Testis (tissue), 3 donors: ENCODE measurements around the gene CCDC201. TPM values are rescaled to one million over a fixed set of nuclear protein-coding genes. Genes with fewer than 3 reads are reported as not detected.

Experiments used
- DNase-seq: peaks from one replicate; pipeline ENCODE4 v3.0.0-alpha.2; 2019
- H3K27ac ChIP-seq, 2 donors: fragments of 200-600 bp; sonication (generic); one replicate each; pipeline ENCODE4 v1.5.1; 2019
- H3K27me3 ChIP-seq: fragments of 200-600 bp; sonication (generic); one replicate; pipeline ENCODE4 v1.5.1; 2019
- H3K36me3 ChIP-seq: fragments of 200-600 bp; sonication (generic); one replicate; pipeline ENCODE4 v1.5.1; 2017; ENCODE audit warnings: low read depth; ENCODE audit errors: missing control alignments
- H3K4me1 ChIP-seq: fragments of 200-600 bp; sonication (generic); one replicate; pipeline ENCODE4 v1.5.1; 2019
- H3K4me3 ChIP-seq, 2 donors: fragments of 200-600 bp; sonication (generic); one replicate each; pipeline ENCODE4 v1.5.1; 2017 to 2019
- H3K9me3 ChIP-seq: fragments of 200-600 bp; sonication (generic); one replicate; pipeline ENCODE4 v1.5.1; 2017
- POLR2A ChIP-seq: fragments of 450-650 bp; IDR thresholded peaks from one replicate; pipeline ENCODE4 v1.6.1; 2017; ENCODE audit warnings: antibody characterized with exemption, mild to moderate bottlenecking, moderate library complexity
- WGBS, 2 donors: methylation state at CpG; one replicate each; pipeline ENCODE4 v1.1.5; 2018; 5-methylcytosine and 5-hydroxymethylcytosine counted together
- intact Hi-C: fragments of 100-400 bp; cut with DNase I; formaldehyde crosslinking; loops from one replicate; pipeline ENCODE4 v1.15.1; 2023; ENCODE audit warnings: low total_unique reads
- polyA plus RNA-seq: library from polyadenylated mRNA; stranded (reverse); fragments of 350-450 nt; fragmentation: Illumina TruSeq; extraction: RNeasy Lipid Tissue Mini Kit (QIAGEN cat#74804); gene quantifications from one replicate; pipeline ENCODE4 v1.2.3, GENCODE V29; 2014; ENCODE audit warnings: low read depth, low replicate concordance; ENCODE audit not compliant: insufficient read depth
- total RNA-seq, 2 donors: library from RNA; depleted of rRNA; stranded (reverse); fragments of >200 nt; gene quantifications; one replicate each; pipeline ENCODE4 v1.2.3, GENCODE V29; 2016
- TF ChIP-seq, protein P1 (sequence below), 3 experiments: fragments of 450-650 bp in 2 of 3; fragments of 200-600 bp in 1 of 3; sonication (generic) in 1 of 3; IDR thresholded peaks; one replicate each; pipeline ENCODE4 v1.5.1; 2016 to 2019; ENCODE audit warnings: antibody characterized with exemption in 3 of 3, mild to moderate bottlenecking in 2 of 3, moderate library complexity in 1 of 3

CCDC201 gene
- total and polyA plus RNA-seq, 3 donors from 2014 or later = 0.12 TPM; not detected in 2

- Histone ChIP-seq H3K4me1 (peaks cover 5% of the 10 kb centered on the region), H3K27ac (no peak overlapping the region), H3K27me3 (no peaks in the 10 kb centered on the region), H3K36me3 (no peaks in the 10 kb centered on the region), H3K9me3 (no peaks in the 10 kb centered on the region), H3K4me3 (no peak overlapping the region)
- intact Hi-C loops = loop anchor here (10.0 kb wide), 1 partner anchor 1258 kb away; no protein-coding TSS in a partner anchor
- TF ChIP-seq POLR2A = no peak
- TF ChIP-seq, protein P1, sequence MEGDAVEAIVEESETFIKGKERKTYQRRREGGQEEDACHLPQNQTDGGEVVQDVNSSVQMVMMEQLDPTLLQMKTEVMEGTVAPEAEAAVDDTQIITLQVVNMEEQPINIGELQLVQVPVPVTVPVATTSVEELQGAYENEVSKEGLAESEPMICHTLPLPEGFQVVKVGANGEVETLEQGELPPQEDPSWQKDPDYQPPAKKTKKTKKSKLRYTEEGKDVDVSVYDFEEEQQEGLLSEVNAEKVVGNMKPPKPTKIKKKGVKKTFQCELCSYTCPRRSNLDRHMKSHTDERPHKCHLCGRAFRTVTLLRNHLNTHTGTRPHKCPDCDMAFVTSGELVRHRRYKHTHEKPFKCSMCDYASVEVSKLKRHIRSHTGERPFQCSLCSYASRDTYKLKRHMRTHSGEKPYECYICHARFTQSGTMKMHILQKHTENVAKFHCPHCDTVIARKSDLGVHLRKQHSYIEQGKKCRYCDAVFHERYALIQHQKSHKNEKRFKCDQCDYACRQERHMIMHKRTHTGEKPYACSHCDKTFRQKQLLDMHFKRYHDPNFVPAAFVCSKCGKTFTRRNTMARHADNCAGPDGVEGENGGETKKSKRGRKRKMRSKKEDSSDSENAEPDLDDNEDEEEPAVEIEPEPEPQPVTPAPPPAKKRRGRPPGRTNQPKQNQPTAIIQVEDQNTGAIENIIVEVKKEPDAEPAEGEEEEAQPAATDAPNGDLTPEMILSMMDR (IDR thresholded peaks at IDR 0.05) = no peak
- DNase-seq = no peak
- WGBS, 2 donors = 55 to 75% methylated on average over 10 to 14 of the region's 14 CpGs
These were observed 44.2 kb upstream of the CCDC201 start for GRCh38 chr7:45917064-45917463.

DNA sequence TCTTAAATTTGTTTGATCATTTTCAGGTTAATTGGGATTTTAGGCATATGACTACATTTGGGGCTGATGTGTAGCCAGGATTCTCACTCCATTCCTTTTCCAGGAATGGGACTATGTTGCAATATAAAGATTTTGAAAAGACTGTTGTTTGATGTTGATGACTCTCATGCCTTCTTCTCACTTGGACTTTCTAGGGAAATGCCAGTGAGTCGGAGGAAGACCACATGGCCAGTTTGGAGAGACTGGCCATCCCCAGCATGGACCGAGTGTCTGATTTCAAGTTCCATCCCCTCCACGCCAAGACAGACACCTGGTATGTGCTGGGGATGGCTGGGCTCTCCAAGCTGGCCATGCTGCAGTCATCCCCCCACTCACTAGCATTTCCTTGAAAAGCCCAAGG lies 42.7 kb upstream of the CCDC201 start:
- no peaks in the 10 kb centered on the region for H3K4me1 ChIP-seq

GRCh38 chr7:45914911-45915310 lies 42.0 kb upstream of the CCDC201 start:
- Histone ChIP-seq H3K36me3 (no peaks in the 10 kb centered on the region), H3K4me1 (no peaks in the 10 kb centered on the region), H3K27ac (no peak overlapping the region), H3K4me3 (no peak overlapping the region), H3K9me3 (no peaks in the 10 kb centered on the region), H3K27me3 (no peaks in the 10 kb centered on the region)
- TF ChIP-seq POLR2A = no peak
- TF ChIP-seq, protein P1 (IDR thresholded peaks at IDR 0.05) = no peak
- WGBS, 2 donors = 95 to 96% methylated on average over 12 of the region's 12 CpGs
- no peak for DNase-seq
- intact Hi-C loops = loop anchor here (10.0 kb wide), 1 partner anchor 1260 kb away; no protein-coding TSS in a partner anchor

More for the DNA sequence above, 42.7 kb upstream of the CCDC201 start:
- Histone ChIP-seq H3K36me3 (no peaks in the 10 kb centered on the region), H3K9me3 (no peaks in the 10 kb centered on the region), H3K27me3 (no peaks in the 10 kb centered on the region), H3K27ac (no peak overlapping the region), H3K4me3 (no peak overlapping the region)
- intact Hi-C loops = loop anchor here (10.0 kb wide), 1 partner anchor 1259 kb away; no protein-coding TSS in a partner anchor
- TF ChIP-seq, protein P1 (IDR thresholded peaks at IDR 0.05) = no peak
- TF ChIP-seq POLR2A = no peak
- 87 to 95% methylated on average over 3 of the region's 3 CpGs for WGBS, 2 donors
- no peak for DNase-seq

DNA sequence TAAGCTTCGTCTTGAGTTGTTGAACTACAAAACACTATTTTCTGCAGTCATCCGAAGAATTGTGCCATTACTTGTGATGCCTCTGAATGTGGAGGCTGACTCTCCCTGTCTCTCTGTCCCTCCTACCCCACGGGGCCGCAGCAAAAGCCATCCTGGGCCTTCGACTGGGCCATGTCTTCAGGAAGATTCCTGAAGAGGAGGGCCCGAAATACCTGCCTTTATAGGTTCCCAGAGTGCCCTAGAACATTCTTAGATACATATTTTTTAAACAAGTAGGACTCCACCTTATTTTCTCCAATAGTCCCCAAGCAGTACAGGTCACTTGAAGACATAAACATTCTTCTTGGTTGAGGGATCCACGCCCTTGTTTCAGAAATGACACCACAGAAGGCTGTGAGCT lies 40.1 kb upstream of the CCDC201 start:
- no peaks in the 10 kb centered on the region for H3K9me3 ChIP-seq
- no peak overlapping the region for H3K27ac ChIP-seq
- intact Hi-C loops = loop anchor here (10.0 kb wide), 1 partner anchor 1262 kb away; no protein-coding TSS in a partner anchor
- DNase-seq = no peak
- no peak overlapping the region for H3K4me3 ChIP-seq
- TF ChIP-seq POLR2A = no peak
- TF ChIP-seq, protein P1 (IDR thresholded peaks at IDR 0.05) = no peak
- no peaks in the 10 kb centered on the region for H3K36me3 ChIP-seq
- no peaks in the 10 kb centered on the region for H3K27me3 ChIP-seq
- 94 to 95% methylated on average over 7 of the region's 7 CpGs for WGBS, 2 donors
- H3K4me1 ChIP-seq = no peaks in the 10 kb centered on the region

DNA sequence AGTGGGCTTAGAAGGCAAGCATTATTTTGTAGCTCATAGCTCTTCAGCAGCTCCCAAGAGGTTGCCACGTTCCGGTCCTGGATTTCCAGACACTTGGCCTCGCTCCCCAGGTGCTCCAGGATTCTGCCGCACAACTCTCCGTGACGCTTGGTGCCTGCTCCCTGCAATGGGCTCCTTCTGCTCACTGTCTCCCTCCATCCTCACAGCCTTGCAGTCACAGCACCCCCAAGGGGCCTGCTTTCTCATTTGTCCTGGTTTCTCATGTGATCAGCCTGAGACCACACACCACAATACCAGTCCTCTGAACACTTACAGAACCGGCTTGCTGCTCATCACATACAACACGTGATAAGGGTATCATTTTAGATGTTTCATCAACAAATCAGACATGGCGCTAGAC lies 38.4 kb upstream of the CCDC201 start:
- WGBS, 2 donors = 82 to 98% methylated on average over 9 of the region's 9 CpGs
- Histone ChIP-seq H3K4me1 (no peaks in the 10 kb centered on the region), H3K4me3 (no peak overlapping the region), H3K36me3 (no peaks in the 10 kb centered on the region), H3K27ac (no peak overlapping the region), H3K27me3 (no peaks in the 10 kb centered on the region), H3K9me3 (no peaks in the 10 kb centered on the region)
- no peak for DNase-seq
- TF ChIP-seq POLR2A = no peak
- TF ChIP-seq, protein P1 (IDR thresholded peaks at IDR 0.05) = no peak
- intact Hi-C loops = loop anchor here (10.0 kb wide), 1 partner anchor 1263 kb away; no protein-coding TSS in a partner anchor
